IPS-11a (cell line): Measurements from ENCODE around the gene IRX3.

ENCODE experiments used
- H3K4me3 ChIP-seq: one replicate; pipeline ENCODE4 v1.5.1; 2013; ENCODE audit warnings: low read depth, low read length, control low read depth

Gene IRX3

DNA sequence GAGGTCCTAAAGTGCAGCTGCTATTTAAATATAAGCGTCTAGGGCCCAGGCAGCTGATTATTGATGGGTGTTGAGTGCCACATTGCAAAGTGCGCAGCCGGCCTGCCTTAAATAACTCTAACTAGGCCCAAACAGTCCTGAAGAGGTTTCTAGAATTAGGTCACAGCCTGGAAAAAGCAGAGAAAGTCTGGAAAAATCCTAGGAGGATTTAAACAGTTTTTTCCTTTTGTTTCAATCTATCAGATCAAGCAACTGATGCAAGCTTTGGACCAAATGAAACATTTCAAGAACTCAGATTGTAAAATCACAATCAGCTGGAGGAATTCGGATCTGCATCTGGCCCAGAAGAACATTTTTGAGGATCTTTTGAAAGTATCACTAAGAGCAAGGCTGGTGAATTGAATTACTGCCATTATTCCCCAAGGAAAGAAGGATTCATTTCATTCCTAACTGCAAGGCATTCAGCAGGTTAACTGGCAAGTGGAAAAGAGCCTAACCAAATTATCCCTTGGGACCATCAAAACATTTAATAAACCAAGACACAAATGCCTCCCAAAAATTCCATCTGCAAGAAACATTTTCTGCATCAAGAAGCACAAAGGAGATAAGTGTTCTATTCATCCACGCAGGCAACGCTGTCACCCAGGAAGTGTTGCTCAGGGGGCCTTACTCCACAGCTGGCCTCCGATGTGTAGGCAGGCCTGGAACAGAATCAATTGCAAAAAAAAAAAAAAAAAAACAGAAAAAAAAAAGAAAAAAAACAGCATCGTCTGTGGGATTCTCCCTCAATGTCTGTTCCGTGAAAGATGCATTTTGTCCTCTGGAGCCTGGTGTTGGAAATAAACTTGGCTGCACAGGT, 46.1 kb downstream of the IRX3 start:
- no peak overlapping the region for H3K4me3 ChIP-seq

DNA sequence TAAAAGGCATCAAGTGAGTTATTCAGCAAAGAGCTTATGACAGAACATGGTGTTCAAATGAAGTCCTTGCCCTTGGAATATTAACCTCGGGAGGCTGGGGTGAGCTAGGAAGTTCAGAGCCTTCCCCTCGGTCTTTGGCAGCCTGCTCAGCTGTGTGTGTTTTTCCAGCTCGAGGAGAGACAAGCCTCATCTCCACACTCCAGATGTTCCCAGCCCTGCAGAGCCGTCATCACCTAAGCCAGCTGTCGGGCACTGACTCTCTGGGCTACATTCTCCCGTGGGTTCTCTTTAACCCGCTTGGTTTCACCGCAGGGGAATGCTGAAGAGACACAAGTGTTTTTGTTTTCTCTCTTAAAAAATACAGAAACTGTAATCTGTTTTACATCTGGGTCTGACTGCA, 47.1 kb downstream of the IRX3 start:
- H3K4me3 ChIP-seq, result no peak overlapping the region

DNA sequence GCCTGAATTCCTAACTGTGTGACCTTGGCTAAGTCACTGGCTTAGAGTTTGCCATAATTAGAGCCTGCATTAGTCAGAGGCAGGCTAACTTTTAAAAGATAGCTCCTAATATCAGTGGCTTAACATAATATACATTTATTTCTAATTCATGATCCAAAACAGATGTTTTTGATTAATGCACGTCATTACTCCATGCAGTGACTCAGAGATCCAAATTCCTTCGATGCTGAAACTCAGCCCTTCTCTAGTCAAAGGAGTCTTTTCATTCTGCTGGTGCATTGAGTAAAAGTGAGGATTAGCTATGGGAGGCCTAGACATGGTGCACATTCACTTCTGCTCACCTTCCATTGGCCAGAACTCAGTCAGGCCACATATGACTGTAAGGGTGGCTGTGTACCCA, 49.8 kb downstream of the IRX3 start:
- no peak overlapping the region for H3K4me3 ChIP-seq

DNA sequence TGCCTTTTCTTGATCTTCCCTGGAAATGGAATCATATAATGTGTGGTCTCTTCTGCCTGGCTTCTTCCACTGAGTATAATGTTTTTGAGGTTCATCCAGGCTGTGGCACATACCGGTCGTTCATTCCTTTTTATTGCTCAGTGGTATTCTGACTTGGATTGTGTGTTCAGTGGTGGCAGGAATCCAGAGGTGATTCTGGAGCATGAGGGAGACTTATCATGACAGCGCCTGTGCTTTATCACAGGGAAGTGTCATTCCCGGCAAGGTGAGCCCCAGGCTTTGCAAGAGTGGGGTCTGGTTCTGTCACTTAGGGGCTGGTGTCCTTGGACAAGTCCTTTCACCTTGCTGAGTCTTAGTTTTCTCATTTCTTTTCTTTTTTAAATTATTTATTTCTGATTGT, 53.0 kb downstream of the IRX3 start:
- no peak overlapping the region for H3K4me3 ChIP-seq
